Pancreas (tissue), 10 donors: ENCODE measurements around the gene CHID1. TPM values are rescaled to one million over a fixed set of nuclear protein-coding genes. Genes with fewer than 3 reads are reported as not detected.

Source experiments
- ATAC-seq, 4 donors: fragments of 200-7000 bp; cut with Tn5 transposase; one replicate each; pipeline versions ENCODE4 v1.8.0 to v1.9.1; 2020; ENCODE audit warnings: mild to moderate bottlenecking in 4 of 4, moderate library complexity in 4 of 4
- DNase-seq, 6 donors: peaks; one replicate each; pipeline ENCODE4 v3.0.0-alpha.2; 2020
- FAIRE-seq: peaks from 2 replicates; lab custom pipeline; 2012; peaks lifted over from hg19 to GRCh38; lab: Jason Lieb, UNC
- H3K27ac ChIP-seq, 4 donors: fragments of 200-600 bp; sonication (generic); 1 replicate in 3 of 4; 2 replicates in 1 of 4; pipeline versions ENCODE4 v1.5.0 to v1.8.0; 2020
- H3K27me3 ChIP-seq, 4 donors: fragments of 200-600 bp; one replicate each; pipeline ENCODE4 v1.8.0; 2021
- H3K36me3 ChIP-seq, 3 donors: fragments of 200-600 bp; sonication (generic) in 1 of 3; one replicate each; pipeline versions ENCODE4 v1.5.0 to v1.8.0; 2020 to 2021
- H3K4me1 ChIP-seq, 3 donors: fragments of 200-600 bp; one replicate each; pipeline ENCODE4 v1.8.0; 2021
- H3K4me3 ChIP-seq, 4 donors: fragments of 200-600 bp; sonication (generic) in 2 of 4; one replicate each; pipeline versions ENCODE4 v1.5.0 to v1.8.0; 2020 to 2021
- H3K9me3 ChIP-seq, 4 donors: fragments of 200-600 bp; one replicate each; pipeline ENCODE4 v1.8.0; 2021
- CTCF ChIP-seq, 4 donors: fragments of 200-600 bp; sonication (generic) in 3 of 4; IDR thresholded peaks; one replicate each; pipeline versions ENCODE4 v1.5.0 to v1.8.0; 2021; ENCODE audit warnings: antibody characterized with exemption in 4 of 4
- WGBS, 2 donors: extraction: QIAGEN DNeasy Blood & Tissue Kit; methylation state at CpG; one replicate each; pipeline ENCODE4 v1.1.7; 2013; 5-methylcytosine and 5-hydroxymethylcytosine counted together
- intact Hi-C, 3 donors: fragments of 100-400 bp; cut with DNase I; formaldehyde crosslinking; loops; one replicate each; pipeline versions ENCODE4 v1.11.1 to v1.14.2; 2022
- polyA plus RNA-seq, 2 donors: library from polyadenylated mRNA; stranded (reverse); fragments of 200-250 nt; gene quantifications; one replicate each; pipeline ENCODE4 v1.2.3, GENCODE V29; 2013
- total RNA-seq, 6 donors: library from RNA; stranded (reverse); fragmentation: NEBNext Ultra II Directional in 4 of 6; extraction: Animal tissue kit (Norgen Biotek cat#: 25700) in 4 of 6; gene quantifications; one replicate each; pipeline versions ENCODE4 v1.2.1 to v1.2.4, GENCODE V29; 2021 to 2023
- donor health status: healthy with polysubstance abuse.
- donor health status: DM: no; HTN: no; CAD: no; lungs with moderate emphysema.
- donor health status: DM: no; HTN: no; CAD: no.
- donor health status: control.
- donor health status: control.
- donor health status: Bipolar disorder and iron deficiency.
- donor health status: DM: yes; HTN: yes; CAD: no.
- donor health status: DM: no; HTN: no; CAD: no.
- donor health status: DM: no; HTN: no; CAD: no.
- donor health status: DM: yes; HTN: yes; CAD: no.

The CHID1 gene
- total and polyA plus RNA-seq, 8 donors = 41.7 to 86.0 (median 62.1) TPM

DNA sequence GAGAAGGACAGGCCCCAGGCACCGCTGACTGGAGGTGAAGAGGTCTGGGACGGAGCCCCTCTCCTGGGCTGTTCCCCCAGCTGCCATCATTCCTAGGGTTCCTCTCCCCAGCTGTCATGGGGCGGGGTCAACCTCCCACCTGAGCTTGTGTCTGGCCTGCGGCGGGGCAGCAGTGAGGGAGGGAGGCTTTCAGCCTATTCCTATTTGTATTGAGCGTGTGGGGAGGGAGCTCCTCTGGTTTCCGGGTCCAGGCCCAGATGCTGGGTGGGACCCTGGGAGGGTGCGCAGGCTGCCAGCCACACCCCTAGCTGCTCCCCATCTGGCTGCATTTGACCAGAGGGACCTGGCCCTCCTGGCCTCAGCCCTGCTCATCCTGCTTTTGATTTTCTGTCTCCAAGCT, 54.2 kb downstream of the CHID1 start:
- no peak for ATAC-seq
- H3K27me3 ChIP-seq = no peaks in the 10 kb centered on the region
- intact Hi-C loops = no loop called here

DNA sequence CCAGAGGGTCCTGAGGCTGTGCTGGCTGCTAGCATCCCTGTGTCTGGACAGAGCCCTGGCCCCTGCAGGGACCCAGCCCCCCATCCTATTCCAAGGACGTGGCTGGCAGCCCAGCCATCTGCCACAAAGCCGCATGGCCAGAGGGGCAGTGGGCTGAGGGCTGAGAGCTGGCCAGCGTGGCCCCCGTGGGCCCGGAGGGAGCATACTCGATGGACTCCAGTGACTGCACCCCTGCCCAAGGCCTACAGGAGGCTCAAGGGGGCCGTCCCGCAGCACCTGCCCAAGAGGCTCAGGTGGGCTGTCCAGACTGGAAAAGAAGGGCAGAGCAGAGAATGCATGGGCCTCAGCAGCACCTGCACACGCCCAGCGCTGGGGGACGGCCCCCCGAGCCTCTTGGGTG, 54.8 kb downstream of the CHID1 start:
- DNase-seq (no peak), ATAC-seq (no peak), FAIRE-seq (no peak)
- intact Hi-C loops = no loop called here
- H3K27me3 ChIP-seq = no peaks in the 10 kb centered on the region
- no peaks in the 10 kb centered on the region for H3K9me3 ChIP-seq
- H3K4me3 ChIP-seq = no peak overlapping the region
- H3K27ac ChIP-seq = no peak overlapping the region
- TF ChIP-seq CTCF (IDR thresholded peaks at IDR 0.05) = no peak
- no peaks in the 10 kb centered on the region for H3K36me3 ChIP-seq
- WGBS, 2 donors = 88 to 91% methylated on average over 12 of the region's 12 CpGs
- peaks cover 0 to 4% (median 0%) of the 10 kb centered on the region in 3 donors for H3K4me1 ChIP-seq

More for the DNA sequence above, 54.2 kb downstream of the CHID1 start:
- TF ChIP-seq CTCF (IDR thresholded peaks at IDR 0.05) = no peak
- 79 to 82% methylated on average over 8 of the region's 8 CpGs for whole genome bisulfite sequencing, 2 donors
- no peak overlapping the region for H3K4me3 ChIP-seq
- H3K4me1 ChIP-seq = peaks cover 0 to 4% (median 0%) of the 10 kb centered on the region in 3 donors
- no peak overlapping the region for H3K27ac ChIP-seq
- H3K9me3 ChIP-seq = no peaks in the 10 kb centered on the region
- no peaks in the 10 kb centered on the region for H3K36me3 ChIP-seq
- DNase-seq (no peak), FAIRE-seq (no peak)

- DNase-seq = no peak
- intact Hi-C loops = no loop called here
Observed at GRCh38 chr11:855330-855674, 55.3 kb downstream of the CHID1 start.

DNA sequence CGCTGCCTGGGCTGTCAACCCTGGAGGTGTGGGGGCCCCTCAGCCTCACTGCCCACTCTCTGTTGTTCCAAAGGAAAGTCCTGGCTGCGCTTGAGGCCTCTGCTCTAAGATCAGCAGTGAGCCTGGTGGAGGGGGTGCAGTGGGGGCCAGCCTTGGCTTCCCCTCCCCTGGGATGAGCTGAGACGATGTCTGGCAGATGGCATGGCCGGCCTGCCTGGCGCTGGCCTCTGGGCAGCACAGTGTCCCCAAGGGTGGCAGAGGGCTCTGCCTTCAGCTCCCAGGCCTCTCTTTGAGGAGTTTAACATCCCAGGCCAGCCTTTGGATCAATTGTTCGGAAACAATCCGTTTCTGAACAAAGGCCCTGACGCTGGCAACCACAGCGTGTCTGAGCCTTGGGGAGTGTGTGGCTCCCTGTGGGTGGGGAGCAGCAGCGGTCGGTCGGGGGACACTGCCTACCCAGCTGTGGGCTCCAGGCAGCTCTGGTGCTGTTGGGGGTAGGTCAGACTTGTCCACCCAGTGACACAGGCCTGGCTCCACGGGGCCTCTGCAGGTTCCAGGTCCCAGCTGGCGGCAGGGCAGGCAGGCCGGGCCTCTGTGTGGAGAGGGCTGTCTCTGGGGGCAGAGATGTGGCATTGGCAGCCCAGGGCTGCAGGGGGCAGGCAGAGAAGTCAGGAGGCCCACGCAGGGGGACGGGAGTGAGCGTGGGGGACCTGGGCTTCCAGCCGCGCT, 55.8 kb downstream of the CHID1 start:
- no peak for FAIRE-seq
- Histone ChIP-seq H3K27me3 (no peaks in the 10 kb centered on the region), H3K4me1 (peaks cover 0 to 8% (median 0%) of the 10 kb centered on the region in 3 donors), H3K9me3 (no peaks in the 10 kb centered on the region), H3K4me3 (no peak overlapping the region), H3K36me3 (no peaks in the 10 kb centered on the region), H3K27ac (no peak overlapping the region)
- no peak for TF ChIP-seq CTCF (IDR thresholded peaks at IDR 0.05)
- ATAC-seq = no peak
- 92 to 93% methylated on average over 20 of the region's 20 CpGs for WGBS, 2 donors
- DNase-seq = no peak
- intact Hi-C loops = no loop called here

More at GRCh38 chr11:855330-855674, 55.3 kb downstream of the CHID1 start:
- no peak for TF ChIP-seq CTCF (IDR thresholded peaks at IDR 0.05)
- no peak overlapping the region for H3K4me3 ChIP-seq
- no peaks in the 10 kb centered on the region for H3K9me3 ChIP-seq
- H3K4me1 ChIP-seq = peaks cover 0 to 5% (median 0%) of the 10 kb centered on the region in 3 donors
- H3K27ac ChIP-seq = no peak overlapping the region
- 90 to 96% methylated on average over 7 of the region's 7 CpGs for WGBS, 2 donors
- H3K27me3 ChIP-seq = no peaks in the 10 kb centered on the region
- FAIRE-seq = no peak
- no peak for ATAC-seq
- H3K36me3 ChIP-seq = no peaks in the 10 kb centered on the region
